ACHN (cell line): ENCODE results near the gene PRKCG.
A peak's percentile ranks its signal among the peaks of the same experiment; 100 is the strongest.
"Not testable (repeated sequence)": the region's sequence is repeated elsewhere in the genome, so short reads cannot be mapped to it uniquely, and the experiment has no call there.

Source experiments
- DNase-seq: peaks from one replicate; pipeline ENCODE4 v3.0.0-alpha.2; 2015
- in situ Hi-C: cut with HindIII; loops from 2 replicates; pipeline ENCODE4 v1.10.0; 2017; ENCODE audit warnings: low sequenced_read_pairs, low pct_ligation_motif_present, low pct_unique_long_range_greater_than_20kb

Gene PRKCG

GRCh38 chr19:53909471-53910169 is 27.6 kb downstream of the PRKCG start:
- in situ Hi-C loops = no loop called here
- DNase-seq = no peak

GRCh38 chr19:53910170-53910518 is 28.1 kb downstream of the PRKCG start:
- in situ Hi-C loops = no loop called here
- DNase-seq = no peak

- in situ Hi-C loops = no loop called here
Observed at GRCh38 chr19:53912653-53913052, 30.7 kb downstream of the PRKCG start.

GRCh38 chr19:53915000-53915399 is 33.0 kb downstream of the PRKCG start:
- DNase-seq = no peak
- in situ Hi-C loops = no loop called here

More at GRCh38 chr19:53912653-53913052, 30.7 kb downstream of the PRKCG start:
- DNase-seq = no peak

- in situ Hi-C loops = no loop called here
Observed at GRCh38 chr19:53916004-53916403, 34.0 kb downstream of the PRKCG start.

GRCh38 chr19:53917356-53917755 is 35.4 kb downstream of the PRKCG start:
- DNase-seq = no peak
- in situ Hi-C loops = no loop called here

More at GRCh38 chr19:53916004-53916403, 34.0 kb downstream of the PRKCG start:
- no peak for DNase-seq

GRCh38 chr19:53927739-53928138 is 45.7 kb downstream of the PRKCG start:
- DNase-seq = peak; percentile 38
- in situ Hi-C loops = loop anchor here (25.0 kb wide), 1 partner anchor 110 kb away; no protein-coding TSS in a partner anchor

- in situ Hi-C loops = loop anchor here (25.0 kb wide), 1 partner anchor 101 kb away; no protein-coding TSS in a partner anchor
- DNase-seq = no peak
Observed at GRCh38 chr19:53936029-53936428, 54.0 kb downstream of the PRKCG start.

GRCh38 chr19:53942001-53942786 is 60.2 kb downstream of the PRKCG start:
- in situ Hi-C loops = loop anchor here (25.0 kb wide), 1 partner anchor 95 kb away; no protein-coding TSS in a partner anchor
- no peak for DNase-seq

GRCh38 chr19:53944416-53944815 is 62.4 kb downstream of the PRKCG start:
- in situ Hi-C loops = loop anchor here (25.0 kb wide), 1 partner anchor 93 kb away; no protein-coding TSS in a partner anchor
- no peak for DNase-seq

GRCh38 chr19:53944933-53945332 is 62.9 kb downstream of the PRKCG start:
- no peak for DNase-seq
- in situ Hi-C loops = loop anchor here (25.0 kb wide), 1 partner anchor 92 kb away; no protein-coding TSS in a partner anchor

- no peak for DNase-seq
Observed at GRCh38 chr19:53945441-53945840, 63.4 kb downstream of the PRKCG start.

GRCh38 chr19:53945998-53946397 is 64.0 kb downstream of the PRKCG start:
- in situ Hi-C loops = loop anchor here (25.0 kb wide), 1 partner anchor 91 kb away; no protein-coding TSS in a partner anchor
- no peak for DNase-seq

More at GRCh38 chr19:53945441-53945840, 63.4 kb downstream of the PRKCG start:
- in situ Hi-C loops = loop anchor here (25.0 kb wide), 1 partner anchor 92 kb away; no protein-coding TSS in a partner anchor

GRCh38 chr19:53947624-53948023 is 65.6 kb downstream of the PRKCG start:
- DNase-seq = no peak
- in situ Hi-C loops = loop anchor here (25.0 kb wide), 1 partner anchor 90 kb away; no protein-coding TSS in a partner anchor

GRCh38 chr19:53948611-53949010 is 66.6 kb downstream of the PRKCG start:
- in situ Hi-C loops = loop anchor here (25.0 kb wide), 1 partner anchor 89 kb away; no protein-coding TSS in a partner anchor

GRCh38 chr19:53951436-53951835 is 69.4 kb downstream of the PRKCG start:
- no peak for DNase-seq
- in situ Hi-C loops = no loop called here

More at GRCh38 chr19:53948611-53949010, 66.6 kb downstream of the PRKCG start:
- DNase-seq = not testable (repeated sequence)

- in situ Hi-C loops = no loop called here
- DNase-seq = no peak
Observed at GRCh38 chr19:53951947-53952346, 70.0 kb downstream of the PRKCG start.

GRCh38 chr19:53953383-53953782 is 71.4 kb downstream of the PRKCG start:
- DNase-seq = no peak
- in situ Hi-C loops = no loop called here
